ENCODE results near the gene CNTNAP2. TPM values are rescaled to one million over a fixed set of nuclear protein-coding genes. Genes with fewer than 3 reads are reported as not detected.

CNTNAP2 gene
- total RNA-seq, 1 experiment from 2014 or later, result 64.5 TPM

GRCh38 chr7:148442141-148442655, 2325.6 kb downstream of the CNTNAP2 start:
- no peak overlapping the region for H4K91ac ChIP-seq (ENCODE audit: insufficient read length, low read depth, low read length)
- no peak overlapping the region for H3T11ph ChIP-seq (ENCODE audit: low read length)
- H4K5ac ChIP-seq (ENCODE audit: insufficient read length, low read depth, low read length), result no peak overlapping the region
- WGBS (ENCODE audit: extremely low coverage, insufficient read length, low lambda C conversion rate), result no CpG with 5 or more reads among the region's 8 CpGs
- H3K56ac ChIP-seq (ENCODE audit: insufficient read length, low read depth, low read length), result no peak overlapping the region
- H3K79me1 ChIP-seq (ENCODE audit: insufficient read depth, low read depth, low read length, poor library complexity, severe bottlenecking), result no peaks in the 10 kb centered on the region
- H2BK120ac ChIP-seq (ENCODE audit: low read depth, low read length, poor library complexity, severe bottlenecking), result no peak overlapping the region
- H3K14ac ChIP-seq (ENCODE audit: insufficient read depth, low read length), result no peak overlapping the region
- Mint-ChIP-seq H3K4me1 (peaks cover 8 to 9% of the 10 kb centered on the region in 2 experiments; a peak in 3 of 4 replicates), H3K9me3 (peaks cover 18 to 27% of the 10 kb centered on the region in 2 experiments), H3K4me3 (no peak overlapping the region), H3K36me3 (ENCODE audit: insufficient read depth in 1 of 3, low read depth in 3 of 3) (peaks cover 7 to 21% (median 10%) of the 10 kb centered on the region in 3 experiments; a peak in 6 of 7 replicates), H3K27me3 (ENCODE audit: low read depth) (peaks cover 12% of the 10 kb centered on the region), H3K27ac (no peak overlapping the region)
- no peak overlapping the region for H2AFZ ChIP-seq (ENCODE audit: low read length)
- no peak overlapping the region for H2BK12ac ChIP-seq (ENCODE audit: insufficient read length, low read depth, low read length)
- H2BK20ac ChIP-seq (ENCODE audit: low read depth, low read length, poor library complexity, severe bottlenecking), result no peak overlapping the region
- no peak overlapping the region for H3K23ac ChIP-seq (ENCODE audit: insufficient read length, low read depth, low read length)
- DNase-seq, result no peak
- no peak overlapping the region for H2AK5ac ChIP-seq (ENCODE audit: insufficient read length, low read length)
- no peak overlapping the region for H2BK5ac ChIP-seq (ENCODE audit: insufficient read length, low read length)
- H4K8ac ChIP-seq (replicated peaks; ENCODE audit: insufficient read length, low read depth, low read length), result no peak overlapping the region
- no peaks in the 10 kb centered on the region for H3K79me2 ChIP-seq (ENCODE audit: insufficient read depth, low read length)
- no peak overlapping the region for H2BK15ac ChIP-seq (ENCODE audit: low read depth, low read length)
- TF ChIP-seq CTCF (conservative IDR thresholded peaks at IDR 0.05), result no peak
- no peaks in the 10 kb centered on the region for H4K20me1 ChIP-seq (ENCODE audit: control insufficient read depth, insufficient read depth, insufficient read length)
- H3K4ac ChIP-seq (ENCODE audit: low read depth, low read length), result no peak overlapping the region
- no peak overlapping the region for H3K4me2 ChIP-seq (ENCODE audit: insufficient read depth, insufficient read length, low read length)
- H3K4me1 ChIP-seq (ENCODE audit: insufficient read depth, low read length), result no peaks in the 10 kb centered on the region
- no peak overlapping the region for H3K9ac ChIP-seq (ENCODE audit: extremely low read depth, insufficient read length, low read length)
- H3K27me3 ChIP-seq (ENCODE audit: insufficient read depth, low read length), result no peaks in the 10 kb centered on the region
- H3K27ac ChIP-seq (ENCODE audit: insufficient read length, low read depth, low read length), result no peak overlapping the region
- H3K23me2 ChIP-seq (ENCODE audit: insufficient read length, low read depth, low read length, poor library complexity, severe bottlenecking), result no peaks in the 10 kb centered on the region
- H3K18ac ChIP-seq (ENCODE audit: insufficient read length, low read depth, low read length), result no peak overlapping the region
- H3K9me3 ChIP-seq (ENCODE audit: control insufficient read depth, low read depth, low read length), result peaks cover 8% of the 10 kb centered on the region
